Thyroid gland (tissue), 4 donors: ENCODE measurements around the gene RTN4RL1.

Experiments used
- CTCF ChIP-seq, 6 experiments: fragments of 200-600 bp in 3 of 6; fragments of 450-650 bp in 3 of 6; sonication (generic) in 3 of 6; IDR thresholded peaks; one replicate each; pipeline ENCODE4 v1.5.1; 2016 to 2019; ENCODE audit warnings: antibody characterized with exemption in 6 of 6, mild to moderate bottlenecking in 2 of 6, inconsistent platforms in 1 of 6, moderate library complexity in 1 of 6
- POLR2A ChIP-seq, 2 donors: fragments of 450-650 bp; IDR thresholded peaks; one replicate each; pipeline ENCODE4 v1.6.1; 2017; ENCODE audit warnings: antibody characterized with exemption in 2 of 2, mild to moderate bottlenecking in 2 of 2, moderate library complexity in 1 of 2

- TF ChIP-seq CTCF (IDR thresholded peaks at IDR 0.05) = no peak
- no peak for TF ChIP-seq POLR2A (IDR thresholded peaks at IDR 0.05)
Observed at GRCh38 chr17:1980665-1981250, 44.4 kb downstream of the RTN4RL1 start.
